NOMO-1 treated with dmso at 0.1 percent for 144 hours (cell line): ENCODE measurements around the gene FCHO2.
"Not testable (repeated sequence)": the region's sequence is repeated elsewhere in the genome, so short reads cannot be mapped to it uniquely, and the experiment has no call there.

ENCODE experiments used
- DNase-seq: peaks from one replicate; lab custom pipeline; 2025; ENCODE audit not compliant: unreplicated experiment; lab: John Stamatoyannopoulos, UW

The FCHO2 gene, protein sequence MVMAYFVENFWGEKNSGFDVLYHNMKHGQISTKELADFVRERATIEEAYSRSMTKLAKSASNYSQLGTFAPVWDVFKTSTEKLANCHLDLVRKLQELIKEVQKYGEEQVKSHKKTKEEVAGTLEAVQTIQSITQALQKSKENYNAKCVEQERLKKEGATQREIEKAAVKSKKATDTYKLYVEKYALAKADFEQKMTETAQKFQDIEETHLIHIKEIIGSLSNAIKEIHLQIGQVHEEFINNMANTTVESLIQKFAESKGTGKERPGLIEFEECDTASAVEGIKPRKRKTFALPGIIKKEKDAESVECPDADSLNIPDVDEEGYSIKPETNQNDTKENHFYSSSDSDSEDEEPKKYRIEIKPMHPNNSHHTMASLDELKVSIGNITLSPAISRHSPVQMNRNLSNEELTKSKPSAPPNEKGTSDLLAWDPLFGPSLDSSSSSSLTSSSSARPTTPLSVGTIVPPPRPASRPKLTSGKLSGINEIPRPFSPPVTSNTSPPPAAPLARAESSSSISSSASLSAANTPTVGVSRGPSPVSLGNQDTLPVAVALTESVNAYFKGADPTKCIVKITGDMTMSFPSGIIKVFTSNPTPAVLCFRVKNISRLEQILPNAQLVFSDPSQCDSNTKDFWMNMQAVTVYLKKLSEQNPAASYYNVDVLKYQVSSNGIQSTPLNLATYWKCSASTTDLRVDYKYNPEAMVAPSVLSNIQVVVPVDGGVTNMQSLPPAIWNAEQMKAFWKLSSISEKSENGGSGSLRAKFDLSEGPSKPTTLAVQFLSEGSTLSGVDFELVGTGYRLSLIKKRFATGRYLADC

GRCh38 chr5:72955768-72956323 is at the start of gene FCHO2:
TSS of gene FCHO2 (plus strand) at chr5:72956041. CDS start at chr5:72956097, 56 bp downstream.
- DNase-seq = peak; percentile 85

DNA sequence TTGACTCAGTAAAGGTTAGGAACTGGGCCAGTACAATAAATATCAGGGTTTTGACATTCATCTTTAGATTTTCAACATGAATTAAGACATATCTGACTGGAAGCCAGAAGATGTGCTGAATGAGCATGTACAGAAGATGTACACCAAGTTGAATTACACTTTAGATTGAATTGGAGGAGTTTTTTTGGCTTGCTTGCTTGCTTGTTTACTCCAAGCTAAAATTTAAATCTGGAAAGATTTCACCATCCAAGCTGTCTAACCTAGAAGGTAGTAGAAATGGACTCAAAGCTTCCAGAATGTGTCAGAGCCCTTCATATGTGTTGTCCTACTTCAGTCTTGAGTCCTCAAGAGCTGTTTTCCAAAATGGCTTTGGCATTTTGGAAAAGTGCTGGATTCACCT is 49.0 kb upstream of the FCHO2 start:
- no peak for DNase-seq

DNA sequence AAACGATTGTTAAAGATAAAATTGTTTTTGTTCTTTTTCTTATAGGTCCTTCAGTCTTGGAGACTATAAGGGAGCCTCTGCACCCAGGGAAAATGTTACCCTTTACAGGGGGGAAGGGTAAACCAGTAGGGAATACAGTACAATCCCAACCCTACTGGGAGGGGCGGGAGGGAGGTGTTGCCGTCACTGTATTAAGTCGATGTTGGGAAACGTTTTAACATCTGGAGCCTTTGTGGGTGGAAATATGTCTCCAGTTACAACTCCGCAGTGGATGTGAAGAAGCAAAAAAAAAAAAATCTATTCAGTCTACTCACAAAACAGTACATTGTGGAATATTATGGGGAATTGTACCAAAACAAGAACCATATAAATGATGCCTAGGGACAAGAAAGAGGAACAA is 47.2 kb upstream of the FCHO2 start:
- DNase-seq = no peak

DNA sequence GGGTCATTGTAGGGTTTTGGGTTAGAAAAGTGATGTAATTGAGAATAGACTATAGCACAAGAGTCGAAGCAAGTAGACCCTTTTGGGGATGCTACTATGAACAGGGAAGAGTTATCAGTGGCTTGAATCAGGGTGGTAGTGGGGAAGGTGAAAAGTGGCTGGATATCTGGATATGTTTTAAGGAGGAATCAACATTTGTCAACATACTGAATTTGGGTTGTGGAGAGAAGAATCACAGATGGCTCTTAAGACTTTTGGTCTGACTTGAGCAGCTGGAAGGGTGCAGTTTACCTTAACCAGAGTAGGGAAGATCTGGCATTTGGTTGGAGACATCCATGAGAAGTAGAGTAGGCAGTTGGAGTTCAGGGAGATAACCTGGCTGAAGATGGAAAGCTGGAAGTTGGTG is 38.5 kb upstream of the FCHO2 start:
- no peak for DNase-seq

DNA sequence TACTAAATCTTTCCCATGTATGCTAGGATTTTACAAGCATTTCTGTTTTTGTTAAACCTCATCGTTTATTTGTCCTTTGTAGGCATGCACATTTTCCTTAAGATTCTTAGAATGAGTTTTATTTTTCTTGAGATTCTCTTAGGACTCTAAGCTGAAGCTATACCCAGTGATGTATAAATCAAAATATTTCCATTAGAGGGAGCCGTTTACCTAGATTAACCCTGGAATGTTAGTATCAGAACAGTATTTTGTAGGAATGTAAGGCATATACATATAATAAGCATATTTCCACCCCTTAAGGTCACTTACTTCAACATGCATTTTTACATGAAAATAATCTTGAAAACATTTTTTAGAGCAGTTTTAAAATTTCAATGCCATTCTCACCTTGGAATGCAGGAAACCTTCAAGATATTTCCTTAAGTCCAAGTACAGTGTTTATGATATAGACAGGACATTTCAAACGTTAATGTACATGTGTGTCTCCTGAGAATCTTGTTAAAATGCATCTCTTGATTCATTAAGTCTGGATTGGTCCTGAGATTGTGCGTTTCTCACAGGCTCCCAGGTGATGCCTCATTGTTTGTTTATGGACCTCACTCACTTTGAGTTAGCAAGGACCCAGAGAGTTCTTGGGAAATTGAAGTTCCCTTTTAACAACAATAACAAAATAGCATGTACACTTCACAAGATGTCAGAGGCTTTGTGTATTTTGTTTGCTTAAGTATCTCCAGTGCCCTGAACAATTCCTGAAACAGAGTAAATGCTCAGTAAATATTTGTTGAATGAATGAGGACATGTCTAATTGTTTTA is 34.9 kb upstream of the FCHO2 start:
- DNase-seq = no peak

DNA sequence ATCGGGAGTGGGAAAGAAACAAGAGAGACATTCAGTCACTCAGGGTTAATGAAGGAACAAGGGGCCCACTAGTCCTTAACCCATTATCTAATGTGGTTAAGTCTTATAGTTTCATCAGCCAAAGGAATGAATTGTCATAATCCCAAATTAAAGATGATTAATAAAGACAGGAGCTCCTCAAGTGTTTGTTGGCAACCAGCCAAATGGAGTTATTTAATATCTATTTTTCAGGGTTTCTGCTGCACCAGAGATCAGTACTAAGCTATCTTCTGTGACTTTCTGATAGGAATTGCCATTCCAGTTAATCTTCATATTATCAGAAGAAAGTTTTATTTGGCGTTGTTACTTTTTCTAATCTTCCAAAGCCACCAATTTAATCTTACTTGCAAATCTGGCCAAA is 34.0 kb upstream of the FCHO2 start:
- no peak for DNase-seq

DNA sequence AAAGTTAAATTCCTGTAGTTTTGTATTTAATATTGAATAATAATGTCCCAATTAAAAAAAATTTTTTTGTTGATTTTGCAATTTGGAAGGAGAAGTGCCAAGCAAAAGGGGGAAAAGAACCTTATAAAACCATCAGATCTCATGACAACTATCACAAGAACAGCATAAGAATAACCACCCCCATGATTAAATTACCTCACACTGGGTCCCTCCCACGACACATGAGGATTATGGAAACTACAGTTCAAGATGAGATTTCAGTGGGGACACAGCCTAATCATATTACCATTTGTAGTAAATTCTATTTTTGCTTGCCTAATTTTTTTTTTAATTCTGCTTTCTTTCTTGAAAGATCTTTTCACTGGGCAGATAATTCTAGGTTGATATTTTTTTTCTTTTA is 33.4 kb upstream of the FCHO2 start:
- DNase-seq = no peak

- no peak for DNase-seq
Measured at GRCh38 chr5:72925336-72926010, 30.4 kb upstream of the FCHO2 start.

DNA sequence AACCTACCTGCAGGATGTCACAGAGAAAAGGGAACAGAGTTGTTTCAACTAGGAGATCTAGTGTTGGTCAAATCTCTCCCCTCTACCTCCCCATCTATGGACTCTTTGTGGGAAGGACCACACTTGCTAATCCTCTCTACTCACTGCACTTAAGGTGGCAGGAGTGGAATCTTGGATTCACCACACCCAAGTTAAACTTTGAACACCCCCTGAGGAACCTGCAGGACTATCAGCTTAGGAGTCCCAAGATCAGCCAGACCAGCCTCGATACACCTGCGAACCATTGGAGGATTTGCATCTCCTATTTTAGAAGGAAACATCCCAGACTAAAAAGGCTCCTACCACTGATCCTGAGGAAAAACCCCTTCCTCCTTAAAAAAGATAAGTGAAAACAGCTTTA is 23.2 kb upstream of the FCHO2 start:
- DNase-seq = not testable (repeated sequence)

DNA sequence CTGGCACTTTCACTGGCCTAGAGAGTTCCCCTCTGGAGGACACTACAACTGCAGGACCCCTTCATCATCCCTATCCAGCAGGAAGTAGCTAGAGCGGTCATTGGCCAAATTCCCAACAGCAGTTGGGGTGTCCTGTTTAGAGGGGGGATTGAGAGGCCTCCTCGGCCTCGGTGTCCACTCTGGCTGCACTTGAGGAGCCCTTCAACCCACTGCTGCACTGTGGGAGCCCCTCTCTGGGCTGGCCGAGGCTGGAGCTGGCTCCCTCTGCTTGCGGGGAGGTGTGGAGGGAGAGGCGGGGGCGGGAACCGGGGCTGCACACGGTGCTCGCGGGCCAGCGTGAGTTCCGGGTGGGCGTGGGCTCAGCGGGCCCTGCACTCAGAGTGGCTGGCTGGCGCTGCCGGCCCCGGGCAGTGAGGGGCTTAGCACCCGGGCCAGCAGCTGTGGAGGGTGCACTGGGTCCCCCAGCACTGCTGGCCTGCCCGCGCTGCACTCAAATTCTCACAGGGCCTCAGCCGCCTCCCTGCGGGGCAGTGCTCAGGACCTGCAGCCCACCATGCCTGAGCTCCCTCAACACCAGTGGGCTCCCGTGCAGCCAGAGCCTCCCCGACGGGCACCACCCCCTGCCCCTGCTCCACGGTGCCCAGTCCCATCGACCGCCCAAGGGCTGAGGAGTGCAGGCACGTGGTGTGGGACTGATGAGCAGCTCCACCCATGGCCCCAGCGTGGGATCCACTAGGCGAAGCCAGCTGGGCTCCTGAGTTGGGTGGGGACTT is 20.7 kb upstream of the FCHO2 start:
- not testable (repeated sequence) for DNase-seq

- DNase-seq = no peak
Measured at GRCh38 chr5:72936893-72937292, 18.9 kb upstream of the FCHO2 start.

DNA sequence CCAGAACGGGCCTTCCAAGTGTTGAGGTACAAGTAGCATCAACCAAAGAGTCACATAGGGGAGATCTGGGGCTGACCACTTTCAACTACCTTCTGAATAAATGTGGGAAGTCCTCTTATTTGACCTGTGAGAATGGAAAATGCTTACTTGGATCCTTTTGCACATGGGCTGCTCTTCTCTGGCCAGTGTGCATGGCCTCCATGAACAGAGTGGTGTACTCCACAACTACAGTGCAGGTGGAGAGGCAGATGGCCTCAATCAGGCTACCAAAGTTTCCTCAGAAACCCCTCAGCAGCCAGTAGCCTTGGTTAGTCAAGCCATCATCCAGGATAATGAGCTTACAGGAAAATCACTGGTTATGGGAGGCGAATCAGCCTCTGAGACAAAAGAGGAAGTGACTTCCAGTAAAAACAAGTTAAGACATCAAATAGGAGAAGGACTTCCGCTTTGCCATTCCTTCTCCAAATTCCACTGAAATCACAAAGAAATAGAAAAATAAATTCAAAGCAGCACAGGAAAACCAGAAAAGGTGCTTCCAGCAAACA is 18.3 kb upstream of the FCHO2 start:
- DNase-seq = no peak

DNA sequence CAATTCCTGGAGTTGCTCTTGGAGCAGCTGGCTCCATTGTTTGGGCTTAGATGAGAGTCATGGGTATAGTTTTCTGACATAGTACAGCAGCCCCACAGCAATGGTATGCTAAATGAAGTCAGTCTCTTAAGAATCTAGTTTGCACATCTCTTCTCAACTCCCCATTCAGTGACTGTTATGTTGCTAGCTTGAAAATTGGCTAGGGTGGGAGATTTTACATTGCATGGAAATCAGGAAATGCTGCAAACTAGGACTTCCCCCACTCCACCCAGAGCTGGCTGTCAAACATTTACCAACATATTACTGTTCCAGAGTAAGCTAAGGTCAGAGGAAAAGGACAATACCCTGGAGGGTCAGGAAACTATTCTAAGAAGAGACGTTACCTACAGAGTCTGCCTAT is 17.6 kb upstream of the FCHO2 start:
- no peak for DNase-seq

GRCh38 chr5:72940082-72940481 is 15.8 kb upstream of the FCHO2 start:
- DNase-seq = peak; percentile 49

DNA sequence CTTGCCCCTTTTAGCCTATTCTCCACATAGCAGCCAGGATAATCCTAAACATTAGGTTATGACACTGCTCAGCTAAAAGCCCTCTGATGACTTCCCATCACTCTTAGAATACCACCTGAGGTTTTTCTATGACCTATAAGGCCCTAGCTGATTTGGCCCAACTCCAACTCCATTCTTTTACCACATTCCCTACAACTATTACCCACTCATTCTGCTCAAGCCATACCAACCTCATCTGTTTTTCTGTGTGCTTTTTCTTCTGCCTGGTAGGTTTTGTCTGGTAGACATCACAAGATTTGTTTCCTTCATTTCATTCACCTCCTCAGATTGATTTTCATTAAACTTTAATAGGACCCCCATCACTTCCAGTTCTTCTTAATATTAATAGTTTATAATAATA is 12.5 kb upstream of the FCHO2 start:
- no peak for DNase-seq

GRCh38 chr5:72947498-72947897 is 8.3 kb upstream of the FCHO2 start:
- no peak for DNase-seq

- DNase-seq = no peak
Measured at GRCh38 chr5:72949481-72949880, 6.4 kb upstream of the FCHO2 start.

DNA sequence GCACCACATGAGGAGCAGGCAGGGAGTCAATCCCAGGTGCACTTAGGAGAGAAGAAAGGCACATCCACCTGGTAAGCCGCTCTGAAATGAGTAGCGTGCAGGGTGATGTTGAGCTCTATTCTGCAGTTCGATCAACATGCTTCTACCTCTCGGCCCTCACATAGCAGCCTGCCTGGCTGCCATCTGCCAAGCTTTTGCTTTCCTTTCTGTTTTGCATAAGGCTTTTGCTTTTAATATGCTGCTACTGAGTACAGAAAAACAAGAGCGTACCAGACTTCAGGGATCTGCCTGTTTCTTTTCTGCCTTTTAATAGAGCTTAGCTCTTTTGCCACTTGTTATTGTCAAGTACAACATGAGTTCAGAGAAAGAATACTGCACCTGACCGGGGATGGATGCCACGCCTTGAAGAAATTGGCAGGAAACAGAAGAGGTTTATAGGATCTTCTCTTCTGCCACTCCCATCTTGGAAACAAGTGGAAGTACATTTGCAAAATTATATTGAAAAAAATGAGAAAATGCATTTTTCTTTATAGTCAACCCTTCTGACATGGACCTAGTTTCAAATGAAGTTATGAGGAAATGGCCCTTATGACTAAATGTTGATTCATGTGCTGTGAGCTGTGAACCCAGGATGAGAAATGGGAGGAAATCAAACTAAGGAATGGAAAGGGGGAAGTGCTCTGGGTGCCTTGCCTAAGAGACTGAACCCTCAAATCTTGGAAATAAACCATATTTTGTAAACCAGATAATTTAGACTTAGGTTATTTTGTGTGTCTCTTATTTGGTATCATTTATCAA is 4.0 kb upstream of the FCHO2 start:
- DNase-seq = peak; percentile 23

DNA sequence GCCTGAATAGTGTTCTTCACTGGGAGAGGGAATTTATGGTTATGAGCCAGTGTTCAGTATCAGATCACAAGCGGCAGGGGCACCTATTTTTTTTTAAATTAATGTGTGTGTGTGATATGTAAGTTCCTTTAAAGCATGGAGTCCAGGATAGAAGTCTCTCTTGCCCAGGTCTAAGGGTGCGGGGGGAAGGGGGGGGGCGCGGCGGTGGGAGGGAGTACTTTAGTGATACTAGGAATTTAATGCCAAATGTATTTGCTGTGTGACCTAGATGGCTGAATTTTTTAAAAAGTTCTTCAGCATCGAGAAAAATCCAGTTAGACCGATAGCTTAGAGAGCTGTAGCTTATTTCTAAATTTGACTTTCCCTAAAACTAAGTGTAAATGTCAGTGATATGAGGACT is 1.5 kb upstream of the FCHO2 start:
- no peak for DNase-seq
